ENCODE measurements around the gene APPL1. TPM values are rescaled to one million over a fixed set of nuclear protein-coding genes. Genes with fewer than 3 reads are reported as not detected.

The APPL1 gene
- total and polyA plus RNA-seq, 10 of the 15 experiments (the other 5 are each of a cell fraction or from before 2014, with no cell fraction given), result 15.0 to 77.6 (median 40.2) TPM

DNA sequence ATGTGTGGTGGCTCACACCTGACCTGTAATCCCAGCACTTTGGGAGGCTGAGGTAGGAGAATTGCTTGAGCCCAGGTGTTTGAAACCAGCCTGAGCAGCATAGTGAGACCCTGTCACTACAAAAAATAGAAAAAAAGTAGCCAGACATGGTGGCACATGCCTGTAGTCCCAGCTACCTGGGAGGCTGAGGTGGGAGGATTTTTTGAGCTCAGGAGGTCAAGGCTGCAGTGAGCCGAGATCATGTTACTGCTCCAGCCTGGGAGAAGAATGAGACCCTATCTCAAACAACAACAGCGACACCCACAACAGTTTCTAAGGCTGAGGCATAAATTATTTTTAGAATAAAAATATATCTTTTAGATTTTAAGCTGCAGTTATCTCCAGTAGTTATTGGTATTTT, 6.3 kb downstream of the APPL1 start (continued):
- TF ChIP-seq MTA3 (IDR thresholded peaks at IDR 0.05; ENCODE audit: borderline replicate concordance, low read length), result no peak
- no peak for TF ChIP-seq SREBF2 (IDR thresholded peaks at IDR 0.05; ENCODE audit: low read length)
- TF ChIP-seq ATF7 (IDR thresholded peaks at IDR 0.05; ENCODE audit: low read depth), result no peak
- TF ChIP-seq, protein P1, sequence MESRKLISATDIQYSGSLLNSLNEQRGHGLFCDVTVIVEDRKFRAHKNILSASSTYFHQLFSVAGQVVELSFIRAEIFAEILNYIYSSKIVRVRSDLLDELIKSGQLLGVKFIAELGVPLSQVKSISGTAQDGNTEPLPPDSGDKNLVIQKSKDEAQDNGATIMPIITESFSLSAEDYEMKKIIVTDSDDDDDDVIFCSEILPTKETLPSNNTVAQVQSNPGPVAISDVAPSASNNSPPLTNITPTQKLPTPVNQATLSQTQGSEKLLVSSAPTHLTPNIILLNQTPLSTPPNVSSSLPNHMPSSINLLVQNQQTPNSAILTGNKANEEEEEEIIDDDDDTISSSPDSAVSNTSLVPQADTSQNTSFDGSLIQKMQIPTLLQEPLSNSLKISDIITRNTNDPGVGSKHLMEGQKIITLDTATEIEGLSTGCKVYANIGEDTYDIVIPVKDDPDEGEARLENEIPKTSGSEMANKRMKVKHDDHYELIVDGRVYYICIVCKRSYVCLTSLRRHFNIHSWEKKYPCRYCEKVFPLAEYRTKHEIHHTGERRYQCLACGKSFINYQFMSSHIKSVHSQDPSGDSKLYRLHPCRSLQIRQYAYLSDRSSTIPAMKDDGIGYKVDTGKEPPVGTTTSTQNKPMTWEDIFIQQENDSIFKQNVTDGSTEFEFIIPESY (IDR thresholded peaks at IDR 0.05), result no peak
- no peak for TF ChIP-seq SRF (IDR thresholded peaks at IDR 0.05; ENCODE audit: low read depth in 2 of 2, low read length in 2 of 2)
- no peak for TF ChIP-seq WRNIP1 (IDR thresholded peaks at IDR 0.05; ENCODE audit: borderline replicate concordance, low read depth, low read length)

DNA sequence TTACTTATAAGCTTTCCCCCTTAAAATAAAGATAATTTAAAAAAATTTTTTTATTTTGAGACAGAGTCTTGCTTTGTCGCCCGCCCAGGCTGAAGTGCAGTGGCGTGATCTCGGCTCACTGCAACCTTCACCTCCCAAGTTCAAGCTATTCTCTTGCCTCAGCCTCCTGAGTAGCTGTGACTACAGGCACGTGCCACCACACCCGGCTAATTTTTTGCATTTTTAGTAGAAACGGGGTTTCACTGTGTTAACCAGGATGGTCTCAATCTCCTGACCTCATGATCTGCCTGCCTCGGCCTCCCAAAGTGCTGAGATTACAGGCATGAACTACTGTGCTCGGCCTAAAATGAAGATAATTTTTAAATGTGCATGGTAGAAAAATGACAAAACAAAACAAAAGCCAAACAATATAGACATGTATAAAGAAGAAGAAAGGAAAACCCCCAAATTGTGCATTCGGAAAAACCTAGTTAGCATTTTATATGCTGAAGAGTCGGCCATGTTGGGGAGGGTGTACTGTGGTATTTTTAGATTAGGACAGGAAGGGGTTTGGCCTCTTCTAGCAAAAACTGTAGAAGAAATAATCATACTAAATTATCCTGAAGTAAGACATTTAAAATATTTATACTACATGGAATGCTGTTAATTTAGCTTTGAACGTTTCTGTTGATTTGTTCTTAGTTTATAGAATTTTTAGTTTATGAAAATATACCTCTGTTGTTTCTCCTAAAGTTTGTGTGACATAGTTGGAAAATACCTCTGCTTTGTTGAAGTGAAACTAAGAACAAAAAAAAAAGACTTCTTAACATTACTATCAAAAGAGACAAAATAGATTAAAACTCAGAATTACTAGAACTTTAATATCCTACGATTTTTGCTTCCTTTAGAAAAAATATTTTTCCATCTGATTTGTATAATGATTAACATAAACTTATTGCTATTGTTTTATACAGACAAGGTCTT, 7.4 kb downstream of the APPL1 start:
- DNase-seq (ENCODE audit: low read depth, low spot score) (no peak), ATAC-seq (peak; percentile 89), FAIRE-seq (no peak)
- Histone ChIP-seq H3K27me3 (replicated peaks in 1 of 2; ENCODE audit: control insufficient read depth in 2 of 2, insufficient read depth in 2 of 2, low read length in 1 of 2) (no peaks in the 10 kb centered on the region), H4K20me1 (ENCODE audit: control insufficient read depth, insufficient read depth) (no peaks in the 10 kb centered on the region), H3K36me3 (ENCODE audit: control insufficient read depth in 2 of 2, insufficient read depth in 2 of 2, low read length in 1 of 2) (peaks cover 0 to 22% of the 10 kb centered on the region in 2 experiments; a peak in 2 of 4 replicates), H3K4me1 (ENCODE audit: control insufficient read depth, insufficient read depth, low read length) (peaks cover 2% of the 10 kb centered on the region; the same call in 1 of the 2 replicates), H3K27ac (ENCODE audit: control insufficient read depth, insufficient read depth) (peak overlapping the region; percentile 76), H3K4me3 (peak overlapping the region; percentile 38; the same call in 1 of the 2 replicates), H3K9me3 (replicated peaks; ENCODE audit: control insufficient read depth, insufficient read depth, low read length) (no peaks in the 10 kb centered on the region; the same call in 2 of the 3 replicates), H3K4me2 (ENCODE audit: control insufficient read depth, insufficient read depth) (peak overlapping the region; percentile 66), H2AFZ (ENCODE audit: control insufficient read depth, low read depth, low read length) (peak overlapping the region; percentile 68), H3K9ac (ENCODE audit: control insufficient read depth, insufficient read depth, low read length) (peak overlapping the region; percentile 49; the same call in 1 of the 2 replicates), H3K79me2 (ENCODE audit: control insufficient read depth, insufficient read depth, low read length) (peaks cover 40% of the 10 kb centered on the region)
- RAD21 ChIA-PET (ENCODE audit: unreplicated experiment), result interaction anchor here (1.0 to 1.8 kb wide), 2 partner anchors 38 to 162 kb away, joined by 3 to 10 read pairs; no protein-coding TSS in a partner anchor
- intact Hi-C loops (cut with micrococcal nuclease; ENCODE audit: unreplicated experiment) (no loop called here), in situ Hi-C loops (cut with MboI) (no loop called here)
- POLR2A ChIA-PET, result interaction anchor here (0.6 to 3.2 kb wide), 7 partner anchors 9 to 553 kb away, joined by 3 to 15 read pairs (median 4); no protein-coding TSS in a partner anchor
- CTCF ChIA-PET, result interaction anchor here (0.6 to 1.6 kb wide), 3 partner anchors 8 to 163 kb away, joined by 3 to 6 read pairs (median 6); no protein-coding TSS in a partner anchor
- SMC1A ChIA-PET (ENCODE audit: uncharacterized antibody, unreplicated experiment), result interaction anchor here (0.6 to 1.8 kb wide), 5 partner anchors 10 to 592 kb away, joined by 3 to 5 read pairs (median 3); no protein-coding TSS in a partner anchor
- 48% methylated on average over 13 of the region's 13 CpGs for WGBS (ENCODE audit: insufficient coverage, insufficient replicate concordance, low lambda C conversion rate, missing lambda C conversion rate)
- BruUV-seq (replicated peaks), result no TSS peak
- TF ChIP-seq BHLHE40 (IDR thresholded peaks at IDR 0.05; ENCODE audit: borderline replicate concordance in 1 of 2, low read depth in 2 of 2, low read length in 1 of 2) (peak in 1 of 2 experiments; percentile 86; a peak in 2 of 4 replicates), JUND (IDR thresholded peaks at IDR 0.05; ENCODE audit: low read depth, low read length) (no peak), EGR1 (IDR thresholded peaks at IDR 0.05; ENCODE audit: borderline replicate concordance in 1 of 2, low read depth in 2 of 2, low read length in 2 of 2) (no peak), RUNX3 (IDR thresholded peaks at IDR 0.05; ENCODE audit: low read length) (peak; percentile 49; the same call in 1 of the 2 replicates), NR2F1 (conservative IDR thresholded peaks at IDR 0.05) (no peak), NR2C1 (IDR thresholded peaks at IDR 0.05) (no peak), SMC3 (IDR thresholded peaks at IDR 0.05; ENCODE audit: borderline replicate concordance, low read length) (no peak), GABPA (IDR thresholded peaks at IDR 0.05; ENCODE audit: low read depth) (no peak), ZNF384 (IDR thresholded peaks at IDR 0.05; ENCODE audit: borderline replicate concordance, low read depth, low read length) (peak; percentile 63; the same call in 1 of the 2 replicates)
- TF ChIP-seq, protein P2, sequence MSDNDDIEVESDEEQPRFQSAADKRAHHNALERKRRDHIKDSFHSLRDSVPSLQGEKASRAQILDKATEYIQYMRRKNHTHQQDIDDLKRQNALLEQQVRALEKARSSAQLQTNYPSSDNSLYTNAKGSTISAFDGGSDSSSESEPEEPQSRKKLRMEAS (IDR thresholded peaks at IDR 0.05; ENCODE audit: low read depth, low read length), result no peak
- TF ChIP-seq, protein P3, sequence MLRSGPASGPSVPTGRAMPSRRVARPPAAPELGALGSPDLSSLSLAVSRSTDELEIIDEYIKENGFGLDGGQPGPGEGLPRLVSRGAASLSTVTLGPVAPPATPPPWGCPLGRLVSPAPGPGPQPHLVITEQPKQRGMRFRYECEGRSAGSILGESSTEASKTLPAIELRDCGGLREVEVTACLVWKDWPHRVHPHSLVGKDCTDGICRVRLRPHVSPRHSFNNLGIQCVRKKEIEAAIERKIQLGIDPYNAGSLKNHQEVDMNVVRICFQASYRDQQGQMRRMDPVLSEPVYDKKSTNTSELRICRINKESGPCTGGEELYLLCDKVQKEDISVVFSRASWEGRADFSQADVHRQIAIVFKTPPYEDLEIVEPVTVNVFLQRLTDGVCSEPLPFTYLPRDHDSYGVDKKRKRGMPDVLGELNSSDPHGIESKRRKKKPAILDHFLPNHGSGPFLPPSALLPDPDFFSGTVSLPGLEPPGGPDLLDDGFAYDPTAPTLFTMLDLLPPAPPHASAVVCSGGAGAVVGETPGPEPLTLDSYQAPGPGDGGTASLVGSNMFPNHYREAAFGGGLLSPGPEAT (IDR thresholded peaks at IDR 0.05; ENCODE audit: low read depth), result 0 out of 2 replicates have a peak, but pooled peaks have one; percentile 28

Data from GM12878 (cell line).